GM06990 (cell line): ENCODE data around the gene CDC73.

ENCODE experiments used
- DNase-seq: peaks from one replicate; pipeline ENCODE4 v3.0.0-alpha.2; 2011; ENCODE audit not compliant: insufficient read length; ENCODE audit errors: extremely low read depth
- H3K27me3 ChIP-seq: replicated peaks from 2 replicates; pipeline ENCODE4 v1.6.0; 2011; ENCODE audit warnings: low read length; ENCODE audit not compliant: control insufficient read depth, insufficient read depth
- H3K36me3 ChIP-seq: 2 replicates; pipeline ENCODE4 v1.5.1; 2011; ENCODE audit warnings: low read length; ENCODE audit not compliant: control insufficient read depth, insufficient read depth
- H3K4me3 ChIP-seq: replicated peaks from 2 replicates; pipeline ENCODE4 v1.5.1; 2011; ENCODE audit warnings: low read depth, mild to moderate bottlenecking, control low read depth, low read length
- CTCF ChIP-seq: IDR thresholded peaks from 2 replicates; pipeline ENCODE4 v1.5.1; 2011; ENCODE audit warnings: low read length, control low read depth, mild to moderate bottlenecking, inconsistent platforms; ENCODE audit not compliant: insufficient read depth, poor library complexity, severe bottlenecking

The CDC73 gene

GRCh38 chr1:193109619-193110018 lies 12.2 kb upstream of the CDC73 start:
- no peak for DNase-seq
- Histone ChIP-seq H3K4me3 (no peak overlapping the region), H3K36me3 (no peaks in the 10 kb centered on the region), H3K27me3 (no peaks in the 10 kb centered on the region)
- TF ChIP-seq CTCF: no peak

- no peaks in the 10 kb centered on the region for H3K36me3 ChIP-seq
- H3K4me3 ChIP-seq: no peak overlapping the region
- TF ChIP-seq CTCF: no peak
- no peak for DNase-seq
- no peaks in the 10 kb centered on the region for H3K27me3 ChIP-seq
Measured at GRCh38 chr1:193110246-193110645, 11.6 kb upstream of the CDC73 start.

- no peaks in the 10 kb centered on the region for H3K36me3 ChIP-seq
- H3K27me3 ChIP-seq: no peaks in the 10 kb centered on the region
- no peak for DNase-seq
- H3K4me3 ChIP-seq: no peak overlapping the region
- TF ChIP-seq CTCF: no peak
Measured at GRCh38 chr1:193110864-193111263, 11.0 kb upstream of the CDC73 start.

DNA sequence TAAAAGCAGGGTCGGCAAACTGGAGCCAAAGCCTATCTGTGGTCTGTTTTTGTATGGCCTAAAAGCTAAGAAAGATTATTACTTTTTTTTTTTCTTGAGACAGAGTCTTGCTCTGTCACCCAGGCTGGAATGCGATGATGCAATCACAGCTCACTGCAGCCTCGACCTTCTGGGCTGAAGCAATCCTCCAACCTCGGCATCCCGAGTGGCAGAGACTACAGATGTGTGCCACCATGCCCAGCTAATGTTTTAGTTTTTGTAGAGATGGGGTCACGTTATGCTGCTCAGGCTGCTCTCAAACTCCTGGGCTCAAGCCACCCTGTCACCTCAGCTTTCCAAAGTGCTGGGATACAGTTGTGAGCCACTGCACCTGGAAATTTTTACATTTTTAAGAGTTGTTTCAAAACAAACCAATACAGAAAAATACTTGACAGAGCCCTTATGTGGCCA lies 10.2 kb upstream of the CDC73 start:
- no peak for TF ChIP-seq CTCF
- H3K36me3 ChIP-seq: no peaks in the 10 kb centered on the region
- H3K27me3 ChIP-seq: no peaks in the 10 kb centered on the region
- DNase-seq: no peak
- H3K4me3 ChIP-seq: no peak overlapping the region

DNA sequence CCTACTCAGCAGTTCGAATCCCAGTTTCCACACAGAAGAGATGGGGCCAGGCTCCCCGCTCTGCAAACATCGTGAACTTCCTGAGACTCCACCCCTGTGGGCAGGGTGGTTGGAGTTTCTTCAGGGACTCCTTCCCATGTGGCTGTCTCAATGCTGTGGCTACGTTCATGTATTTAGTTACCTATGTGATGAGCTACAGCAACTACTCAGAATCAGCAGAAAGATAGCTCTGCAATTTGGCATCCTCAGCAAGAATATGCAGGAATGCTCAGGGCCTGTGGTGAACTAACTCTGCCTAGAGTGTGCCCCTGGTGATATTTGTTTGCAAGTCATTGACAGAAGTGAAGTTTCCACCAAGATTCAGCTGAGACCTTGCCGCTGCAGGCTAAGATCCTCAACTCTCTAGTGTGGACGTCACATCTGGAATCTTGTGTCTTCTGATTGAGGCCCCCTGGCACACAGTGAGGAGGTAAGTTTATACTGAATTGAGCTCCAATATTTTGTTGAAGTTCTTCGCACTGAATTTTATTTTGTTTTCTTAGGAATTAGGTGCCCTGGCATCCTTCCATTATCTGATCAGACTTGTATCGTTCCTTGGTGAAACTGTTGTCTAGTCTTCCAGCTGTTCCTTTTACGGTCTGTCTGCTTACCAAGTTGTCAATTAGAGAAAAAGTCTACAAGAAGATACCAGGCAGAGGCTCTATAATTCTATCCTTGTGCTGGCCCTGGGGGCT lies 8.4 kb upstream of the CDC73 start:
- no peak for TF ChIP-seq CTCF
- Histone ChIP-seq H3K36me3 (no peaks in the 10 kb centered on the region), H3K27me3 (no peaks in the 10 kb centered on the region), H3K4me3 (no peak overlapping the region)
- DNase-seq: no peak

DNA sequence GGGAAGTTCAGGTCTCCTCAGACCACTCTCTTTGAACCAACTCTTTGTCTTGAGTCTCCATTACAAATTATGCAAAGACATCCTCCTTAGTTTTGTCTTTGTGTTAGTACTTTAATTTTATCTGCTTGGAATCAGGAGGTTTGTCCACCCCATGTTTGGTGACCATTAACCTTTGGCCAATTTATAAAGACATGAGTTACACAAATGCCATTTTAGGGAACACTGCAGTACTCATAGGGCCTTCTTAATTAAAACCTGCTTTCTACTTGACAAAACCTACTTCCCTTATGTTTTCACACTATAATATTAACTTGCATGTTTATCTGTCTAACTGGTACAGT lies 7.9 kb upstream of the CDC73 start:
- DNase-seq: no peak
- Histone ChIP-seq H3K4me3 (no peak overlapping the region), H3K27me3 (no peaks in the 10 kb centered on the region), H3K36me3 (no peaks in the 10 kb centered on the region)
- no peak for TF ChIP-seq CTCF
